IPS-NIHi7 (cell line): ENCODE measurements around the gene CENPP.

ENCODE experiments used
- DNase-seq: peaks from one replicate; pipeline ENCODE4 v3.0.0; 2012; ENCODE audit warnings: mixed read lengths; ENCODE audit errors: extremely low spot score

CENPP gene

DNA sequence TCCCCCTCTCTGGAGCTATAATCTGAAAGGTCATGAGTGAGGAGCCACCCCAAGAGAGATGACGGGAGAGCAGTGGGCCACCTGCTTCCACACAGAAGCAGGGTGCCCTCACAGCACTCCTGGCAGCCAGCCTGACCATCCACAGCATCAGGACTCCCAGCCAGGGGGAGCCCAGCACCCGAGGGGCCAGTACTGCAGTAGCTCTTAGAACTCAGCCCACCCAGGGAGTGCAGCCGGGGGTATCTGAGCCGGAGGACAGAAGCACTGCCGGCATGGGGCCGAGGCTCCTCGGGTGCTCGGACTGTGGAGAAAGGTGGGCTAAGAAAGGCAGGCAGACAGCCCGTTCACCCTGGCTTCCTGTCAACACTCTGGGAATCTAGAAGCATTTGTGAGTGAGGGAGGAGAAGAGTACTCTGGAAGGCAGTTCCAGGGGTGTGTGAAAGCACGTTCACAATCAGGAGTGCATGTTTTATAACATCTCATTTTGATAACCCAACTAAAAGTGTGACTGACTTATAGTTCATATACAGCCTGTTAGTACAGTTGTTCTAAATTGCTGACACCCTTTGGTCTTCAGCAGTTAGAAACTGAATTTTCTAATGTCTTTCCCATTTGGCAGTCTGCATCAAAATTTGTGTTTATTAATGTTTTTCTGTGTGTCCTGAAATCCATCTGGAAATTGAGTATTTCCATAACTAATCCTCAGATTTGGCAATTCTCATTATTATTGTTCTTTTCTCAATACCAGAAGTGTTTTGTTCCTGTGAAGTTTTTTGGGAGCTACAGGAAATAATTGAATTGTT is 182.5 kb downstream of the CENPP start:
- no peak for DNase-seq

DNA sequence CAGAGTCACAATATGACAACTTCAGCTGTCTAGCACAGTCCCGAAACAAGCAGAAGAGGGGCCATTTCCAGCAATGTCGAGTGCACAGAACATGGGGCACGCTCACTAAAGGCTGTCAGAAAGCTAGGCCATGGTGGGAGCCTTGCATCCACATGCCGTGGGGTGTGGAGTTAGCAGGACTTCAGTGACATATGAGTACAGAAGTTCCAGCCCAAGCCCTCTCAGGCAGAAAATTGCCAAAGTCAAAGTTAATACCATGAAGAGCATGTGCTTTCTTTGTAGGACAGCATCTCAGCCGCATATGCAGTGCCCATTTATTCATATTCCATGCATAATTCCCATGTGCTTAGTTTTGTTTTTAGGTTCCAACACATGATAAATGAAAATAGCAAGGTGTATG is 183.3 kb downstream of the CENPP start:
- no peak for DNase-seq

DNA sequence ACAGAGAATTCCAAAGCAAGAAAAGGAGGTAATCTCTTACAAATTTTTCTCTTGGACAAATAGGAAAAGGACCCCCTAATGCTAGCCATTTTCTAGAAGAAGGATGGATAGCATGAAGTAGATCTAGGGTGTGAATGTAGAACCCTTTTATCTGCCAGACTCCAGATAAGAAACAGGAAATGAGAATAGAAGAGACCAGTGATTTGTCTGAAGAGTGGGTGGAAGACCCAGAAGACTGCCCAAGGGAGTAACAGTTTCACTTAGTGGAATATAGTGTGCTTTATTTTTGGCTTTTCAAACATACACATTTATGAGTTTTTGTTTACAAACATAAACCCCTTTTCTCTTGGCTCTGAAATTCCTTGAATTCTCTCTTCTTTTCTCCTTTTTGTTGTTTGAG is 185.0 kb downstream of the CENPP start:
- DNase-seq, result no peak

DNA sequence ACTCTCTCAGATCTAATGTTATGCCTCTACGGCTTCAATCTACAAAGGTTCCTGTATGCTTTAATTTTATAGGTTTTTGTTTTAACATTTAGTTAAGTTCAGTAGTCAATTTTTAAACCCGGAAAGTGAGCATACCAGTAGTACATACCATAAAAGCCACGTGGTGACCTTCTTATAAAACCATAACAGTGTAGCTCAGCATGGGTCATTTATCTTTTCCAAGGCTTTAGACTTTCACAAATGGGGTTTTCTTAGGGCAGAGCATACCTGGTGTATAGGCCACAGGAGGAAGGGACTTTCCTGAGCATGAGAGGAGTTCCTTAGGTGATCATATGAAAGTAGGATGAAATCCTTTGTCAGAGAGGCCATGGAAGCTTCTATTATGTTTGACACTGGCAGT is 186.9 kb downstream of the CENPP start:
- no peak for DNase-seq

DNA sequence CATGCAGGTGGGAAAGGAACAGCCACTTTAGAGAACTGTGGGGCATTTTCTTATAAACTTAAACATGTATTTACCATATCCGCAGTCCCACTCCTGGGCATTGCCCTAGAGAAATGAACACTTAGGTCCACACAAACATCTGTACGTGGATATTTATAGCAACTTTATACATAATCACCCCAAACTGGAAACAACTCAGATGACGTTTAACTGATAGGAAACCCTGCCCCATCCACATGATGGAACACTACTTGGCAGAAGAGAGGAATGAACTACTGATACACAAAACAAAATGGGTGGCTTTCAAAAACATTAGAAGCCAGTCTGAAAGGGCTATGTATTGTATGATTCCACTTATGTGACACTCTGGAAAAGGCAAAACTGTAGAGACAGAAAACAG is 187.6 kb downstream of the CENPP start:
- no peak for DNase-seq

- no peak for DNase-seq
These were observed 188.9 kb downstream of the CENPP start for GRCh38 chr9:92514635-92515034.

DNA sequence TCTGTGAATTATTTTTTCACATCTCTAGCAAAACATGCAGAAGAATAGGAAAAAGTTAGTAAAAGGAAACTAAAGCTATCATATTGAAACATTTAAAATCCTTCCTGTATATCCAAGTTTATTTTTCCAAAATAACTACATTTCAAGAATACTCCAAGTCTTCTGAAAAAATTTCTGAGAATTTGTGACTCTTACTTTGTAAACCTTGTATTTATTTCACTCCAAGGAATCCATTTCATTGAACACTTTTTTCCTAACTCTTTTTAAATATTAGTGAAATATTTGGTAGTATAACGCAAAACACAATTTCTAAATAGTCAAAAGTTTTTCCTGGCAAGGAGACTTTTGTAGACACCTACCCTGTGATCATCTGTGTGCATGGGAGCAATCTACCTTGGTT is 190.8 kb downstream of the CENPP start:
- no peak for DNase-seq

- DNase-seq, result peak; percentile 22
These were observed 191.3 kb downstream of the CENPP start for GRCh38 chr9:92517046-92517445.

GRCh38 chr9:92518199-92518598 is 192.4 kb downstream of the CENPP start:
- no peak for DNase-seq

DNA sequence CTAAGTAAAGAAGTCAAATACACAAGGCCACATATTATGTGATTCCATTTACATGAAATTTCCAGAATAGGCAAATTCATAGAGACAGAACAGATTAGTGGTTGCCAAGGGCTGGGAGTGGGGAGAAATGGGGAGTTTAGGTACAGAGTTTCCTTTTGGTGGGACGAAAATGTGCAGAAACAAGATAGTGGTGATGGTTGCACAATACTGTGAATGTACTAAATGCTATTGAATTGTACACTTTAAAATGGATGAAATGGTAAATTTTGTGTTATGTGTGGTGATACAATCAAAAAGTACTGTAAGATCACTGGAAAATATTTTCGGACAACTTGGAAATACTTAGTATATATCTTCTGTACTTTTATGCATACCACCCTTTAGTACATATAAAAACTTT is 195.1 kb downstream of the CENPP start:
- DNase-seq, result no peak

GRCh38 chr9:92522983-92523970 is 197.5 kb downstream of the CENPP start:
- DNase-seq, result no peak

DNA sequence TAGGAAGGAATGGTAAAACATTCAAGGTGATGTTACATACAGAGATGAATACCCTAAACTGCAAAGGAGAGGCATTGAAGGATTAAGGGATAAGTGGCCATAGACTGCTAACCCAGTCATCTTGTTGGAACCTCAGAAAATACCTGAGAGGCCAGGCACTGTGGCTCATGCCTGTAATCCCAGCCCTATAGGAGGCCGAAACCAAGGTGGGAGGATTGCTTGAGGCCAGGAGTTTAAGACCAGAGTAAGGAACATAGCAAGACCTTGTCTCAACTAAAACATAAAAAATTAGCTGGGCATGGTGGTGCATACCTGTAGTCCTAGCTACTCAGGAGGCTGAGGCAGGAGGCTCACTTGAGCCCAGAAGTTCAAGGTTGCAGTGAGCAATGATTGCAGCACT is 199.1 kb downstream of the CENPP start:
- DNase-seq, result no peak

- DNase-seq, result no peak
These were observed 199.6 kb downstream of the CENPP start for GRCh38 chr9:92525306-92525705.

- no peak for DNase-seq
These were observed 201.6 kb downstream of the CENPP start for GRCh38 chr9:92527291-92527828.

DNA sequence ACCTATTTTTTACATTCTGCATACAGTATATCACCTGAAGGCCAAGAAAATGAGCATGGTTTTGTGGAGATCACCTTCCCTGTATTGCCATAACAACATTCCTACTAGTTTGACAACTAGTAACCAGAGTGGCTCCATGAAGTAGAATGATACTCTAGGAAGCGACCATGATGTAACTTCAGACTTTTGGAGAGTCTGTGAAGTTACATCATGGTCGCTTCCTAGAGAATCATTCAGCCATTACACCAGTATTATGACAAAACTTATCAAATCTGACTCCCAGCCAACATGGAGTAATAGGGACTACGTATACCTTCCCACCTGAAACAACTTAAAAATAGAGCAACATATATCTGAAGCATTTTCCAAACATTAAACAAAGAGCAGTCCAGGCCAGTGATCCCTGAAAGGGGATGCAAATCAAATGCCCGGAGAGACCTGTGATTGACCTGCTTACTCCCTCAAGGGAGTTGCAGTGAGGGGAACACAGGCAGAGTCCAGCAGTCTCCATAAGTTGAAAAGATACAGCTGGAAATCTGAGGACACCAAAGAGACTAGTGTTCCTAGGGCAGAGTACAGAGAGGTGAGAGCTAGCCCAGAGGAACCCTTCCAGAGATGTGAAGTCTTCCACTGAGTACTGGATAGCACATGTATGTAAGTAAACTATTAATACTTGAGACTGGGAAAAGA is 202.2 kb downstream of the CENPP start:
- no peak for DNase-seq

GRCh38 chr9:92528522-92528849 is 202.7 kb downstream of the CENPP start:
- DNase-seq, result no peak

DNA sequence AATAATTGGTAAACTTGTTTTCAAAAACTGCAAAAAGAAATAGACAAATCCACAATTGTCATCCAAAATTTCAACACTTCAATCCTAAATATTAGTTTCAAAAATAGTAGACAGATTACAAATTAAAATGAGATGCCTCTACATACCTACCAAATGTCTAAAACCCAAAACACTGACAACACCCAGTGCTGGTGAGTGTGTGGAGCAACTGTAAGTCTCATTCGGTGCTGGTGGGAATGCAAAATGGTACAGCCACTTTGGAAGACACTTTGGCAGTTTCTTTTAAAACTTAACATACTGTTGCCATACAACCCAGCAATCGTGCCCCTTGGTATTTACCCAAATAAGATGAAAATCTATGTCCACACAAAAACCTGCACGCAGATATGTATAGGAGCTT is 203.4 kb downstream of the CENPP start:
- no peak for DNase-seq

GRCh38 chr9:92530893-92531292 is 205.1 kb downstream of the CENPP start:
- no peak for DNase-seq

DNA sequence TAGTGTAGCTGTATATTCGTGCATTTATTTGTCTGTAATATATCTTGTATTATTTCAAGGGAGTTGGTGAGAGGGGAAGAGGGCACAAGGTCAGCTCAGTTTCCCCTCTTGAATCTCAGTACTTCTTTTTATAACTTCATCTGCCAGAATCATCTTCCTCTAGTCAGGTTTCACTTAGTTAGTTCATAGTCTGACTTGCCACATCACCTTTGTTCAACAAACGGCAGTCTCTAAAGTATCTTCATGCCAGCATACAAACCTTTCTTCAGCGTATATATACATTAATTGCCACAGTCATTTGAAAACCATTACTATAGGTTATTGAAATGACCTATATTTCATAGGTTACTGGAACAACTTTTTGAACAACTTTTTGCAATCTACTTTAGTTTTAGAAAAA is 208.5 kb downstream of the CENPP start:
- DNase-seq, result no peak

GRCh38 chr9:92534674-92535073 is 208.9 kb downstream of the CENPP start:
- no peak for DNase-seq

DNA sequence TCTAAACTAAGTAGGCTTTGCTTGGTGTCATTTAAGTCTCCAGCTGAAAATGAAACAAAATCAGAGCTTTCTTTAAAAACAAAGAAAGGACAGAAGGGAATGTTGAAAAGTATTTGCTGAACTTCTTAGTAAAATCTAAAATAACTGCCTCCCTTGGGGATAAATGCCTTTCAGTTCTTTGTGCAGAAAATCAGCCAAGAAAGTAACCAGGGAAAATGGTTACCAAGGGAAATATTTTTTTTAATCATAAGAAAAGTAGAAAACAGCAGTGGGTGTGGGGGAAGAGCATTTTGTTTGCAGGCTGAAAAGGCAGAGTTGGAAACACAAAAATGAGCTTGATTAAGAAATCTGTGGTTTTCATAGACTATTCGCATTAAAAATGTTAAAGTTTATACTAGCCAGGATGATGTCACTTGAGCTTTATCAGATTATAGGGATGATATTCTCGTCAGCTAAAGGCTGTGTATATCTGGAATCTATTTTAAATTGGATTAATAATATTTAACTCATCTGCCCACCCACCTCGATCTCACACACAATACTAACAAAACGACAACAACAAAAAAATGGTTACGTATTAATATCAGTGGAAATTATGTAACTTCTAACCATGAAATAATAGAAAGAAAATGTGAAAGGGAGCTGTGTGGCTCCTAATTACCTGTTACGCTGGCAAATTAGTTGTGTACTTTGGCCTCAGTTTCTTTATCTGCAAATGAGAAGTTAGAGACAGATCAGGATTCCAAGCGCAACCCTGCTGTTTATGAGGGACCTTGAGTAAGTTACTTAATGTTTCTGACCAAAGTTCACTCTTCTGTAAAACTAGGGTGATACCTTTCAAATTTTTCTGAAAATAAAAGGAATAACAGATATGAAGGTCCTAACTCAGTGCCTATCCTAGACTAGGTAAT is 210.4 kb downstream of the CENPP start, which contains the start of gene ECM2:
Gene ECM2 (minus strand): TSS at position 51 of the 911 bp plus-strand sequence. CDS start 13,124 bp downstream, outside the sequence.
- no peak for DNase-seq
